ENCODE measurements around the gene IFNGR1.

GRCh38 chr6:137260217-137260616 lies 41.0 kb upstream of the IFNGR1 start:
- no peak for TF ChIP-seq POLR2A (IDR thresholded peaks at IDR 0.05)
- TF ChIP-seq CTCF (IDR thresholded peaks at IDR 0.05): no peak

Measured in right lobe of liver (tissue), 4 donors.